Tibial nerve (tissue), 3 donors: Measurements from ENCODE around the gene BLM.

Experiments
- POLR2A ChIP-seq, 2 donors: fragments of 450-650 bp; IDR thresholded peaks; one replicate each; pipeline ENCODE4 v1.6.1; 2017; ENCODE audit warnings: antibody characterized with exemption in 2 of 2, mild to moderate bottlenecking in 2 of 2, moderate library complexity in 2 of 2
- TF ChIP-seq, protein P1 (sequence below), 5 experiments: fragments of 200-600 bp in 3 of 5; fragments of 450-650 bp in 2 of 5; sonication (generic) in 3 of 5; IDR thresholded peaks; one replicate each; pipeline ENCODE4 v1.5.1; 2016 to 2019; ENCODE audit warnings: antibody characterized with exemption in 5 of 5, mild to moderate bottlenecking in 3 of 5, moderate library complexity in 2 of 5

DNA sequence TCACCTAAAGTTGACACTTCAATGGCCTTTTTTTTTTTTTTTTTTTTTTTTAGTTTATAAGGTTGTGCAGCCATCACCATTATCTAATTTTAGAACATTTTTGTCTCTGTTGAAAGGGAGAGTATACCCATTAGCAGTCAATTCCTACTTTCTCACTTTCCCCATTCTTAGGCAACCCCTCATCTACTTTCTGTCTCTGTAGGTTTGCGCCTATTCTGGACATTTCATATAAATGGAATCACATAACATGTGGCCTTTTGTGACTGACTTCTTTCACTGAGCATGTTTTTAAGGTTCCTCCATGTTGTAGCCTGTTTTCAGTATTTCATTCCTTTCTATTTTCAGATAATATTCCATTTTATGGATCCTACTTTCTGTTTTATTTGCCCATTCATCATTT is 56.3 kb downstream of the BLM start:
- TF ChIP-seq, protein P1, sequence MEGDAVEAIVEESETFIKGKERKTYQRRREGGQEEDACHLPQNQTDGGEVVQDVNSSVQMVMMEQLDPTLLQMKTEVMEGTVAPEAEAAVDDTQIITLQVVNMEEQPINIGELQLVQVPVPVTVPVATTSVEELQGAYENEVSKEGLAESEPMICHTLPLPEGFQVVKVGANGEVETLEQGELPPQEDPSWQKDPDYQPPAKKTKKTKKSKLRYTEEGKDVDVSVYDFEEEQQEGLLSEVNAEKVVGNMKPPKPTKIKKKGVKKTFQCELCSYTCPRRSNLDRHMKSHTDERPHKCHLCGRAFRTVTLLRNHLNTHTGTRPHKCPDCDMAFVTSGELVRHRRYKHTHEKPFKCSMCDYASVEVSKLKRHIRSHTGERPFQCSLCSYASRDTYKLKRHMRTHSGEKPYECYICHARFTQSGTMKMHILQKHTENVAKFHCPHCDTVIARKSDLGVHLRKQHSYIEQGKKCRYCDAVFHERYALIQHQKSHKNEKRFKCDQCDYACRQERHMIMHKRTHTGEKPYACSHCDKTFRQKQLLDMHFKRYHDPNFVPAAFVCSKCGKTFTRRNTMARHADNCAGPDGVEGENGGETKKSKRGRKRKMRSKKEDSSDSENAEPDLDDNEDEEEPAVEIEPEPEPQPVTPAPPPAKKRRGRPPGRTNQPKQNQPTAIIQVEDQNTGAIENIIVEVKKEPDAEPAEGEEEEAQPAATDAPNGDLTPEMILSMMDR (IDR thresholded peaks at IDR 0.05), result no peak
- no peak for TF ChIP-seq POLR2A (IDR thresholded peaks at IDR 0.05)
